Lower lobe of right lung (tissue), 2 donors: ENCODE measurements around the gene NOSTRIN. TPM values are rescaled to one million over a fixed set of nuclear protein-coding genes. Genes with fewer than 3 reads are reported as not detected.

Experiments
- ATAC-seq, 2 donors: fragments of 200-7000 bp; cut with Tn5 transposase; one replicate each; pipeline ENCODE4 v1.9.1; 2020 to 2022; ENCODE audit warnings: mild to moderate bottlenecking in 2 of 2, moderate library complexity in 2 of 2
- DNase-seq: peaks from one replicate; pipeline ENCODE4 v3.0.0-alpha.2; 2020
- H3K27ac ChIP-seq: fragments of 200-600 bp; one replicate; pipeline ENCODE4 v1.8.0; 2022
- H3K27me3 ChIP-seq: fragments of 200-600 bp; one replicate; pipeline ENCODE4 v1.8.0; 2022; ENCODE audit warnings: low read depth
- H3K36me3 ChIP-seq: fragments of 200-600 bp; one replicate; pipeline ENCODE4 v1.8.0; 2022; ENCODE audit warnings: mild to moderate bottlenecking
- H3K4me1 ChIP-seq: fragments of 200-600 bp; one replicate; pipeline ENCODE4 v1.8.0; 2022
- H3K4me3 ChIP-seq: fragments of 200-600 bp; one replicate; pipeline ENCODE4 v1.8.0; 2022; ENCODE audit warnings: mild to moderate bottlenecking
- H3K9me3 ChIP-seq: fragments of 200-600 bp; one replicate; pipeline ENCODE4 v1.8.0; 2022
- intact Hi-C: fragments of 100-400 bp; cut with DNase I; formaldehyde crosslinking; loops from one replicate; pipeline ENCODE4 v1.11.0; 2022
- total RNA-seq: library from RNA; stranded (reverse); fragmentation: NEBNext Ultra II Directional; extraction: Animal tissue kit (Norgen Biotek cat#: 25700); gene quantifications from one replicate; pipeline ENCODE4 v1.2.1, GENCODE V29; 2021
- TF ChIP-seq, protein P1 (sequence below): fragments of 200-600 bp; IDR thresholded peaks from one replicate; pipeline ENCODE4 v1.8.0; 2022; ENCODE audit warnings: antibody characterized with exemption, mild to moderate bottlenecking
- donor health status: DM: no; HTN: yes; CAD: no; lungs with severe emphysema.

NOSTRIN gene
- total RNA-seq, 1 donor from 2014 or later, result 45.2 TPM

DNA sequence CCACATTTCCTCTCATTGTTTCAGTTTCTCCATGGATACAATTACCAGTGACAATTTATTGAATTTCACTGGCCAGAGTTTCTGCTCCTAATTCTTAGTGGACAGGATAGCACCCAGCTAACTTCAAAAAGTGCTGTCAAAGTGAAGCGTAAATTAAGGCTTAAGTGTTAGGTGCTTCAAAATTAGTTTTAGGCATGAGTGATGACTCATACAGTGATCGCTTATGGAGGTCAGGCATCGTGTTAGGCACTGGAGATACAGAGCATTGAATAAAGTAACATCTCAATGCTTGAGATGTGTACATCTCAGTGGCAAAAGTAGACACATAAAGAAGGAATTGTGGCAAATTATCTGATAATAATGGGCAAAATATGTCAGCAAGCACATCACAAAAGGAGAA, 40.8 kb downstream of the NOSTRIN start:
- H3K27ac ChIP-seq, result no peak overlapping the region
- no peaks in the 10 kb centered on the region for H3K4me1 ChIP-seq
- H3K36me3 ChIP-seq, result peaks cover under 1% of the 10 kb centered on the region
- intact Hi-C loops, result no loop called here
- no peaks in the 10 kb centered on the region for H3K9me3 ChIP-seq
- ATAC-seq (no peak), DNase-seq (no peak)
- no peak overlapping the region for H3K4me3 ChIP-seq
- H3K27me3 ChIP-seq, result no peaks in the 10 kb centered on the region
- TF ChIP-seq, protein P1, sequence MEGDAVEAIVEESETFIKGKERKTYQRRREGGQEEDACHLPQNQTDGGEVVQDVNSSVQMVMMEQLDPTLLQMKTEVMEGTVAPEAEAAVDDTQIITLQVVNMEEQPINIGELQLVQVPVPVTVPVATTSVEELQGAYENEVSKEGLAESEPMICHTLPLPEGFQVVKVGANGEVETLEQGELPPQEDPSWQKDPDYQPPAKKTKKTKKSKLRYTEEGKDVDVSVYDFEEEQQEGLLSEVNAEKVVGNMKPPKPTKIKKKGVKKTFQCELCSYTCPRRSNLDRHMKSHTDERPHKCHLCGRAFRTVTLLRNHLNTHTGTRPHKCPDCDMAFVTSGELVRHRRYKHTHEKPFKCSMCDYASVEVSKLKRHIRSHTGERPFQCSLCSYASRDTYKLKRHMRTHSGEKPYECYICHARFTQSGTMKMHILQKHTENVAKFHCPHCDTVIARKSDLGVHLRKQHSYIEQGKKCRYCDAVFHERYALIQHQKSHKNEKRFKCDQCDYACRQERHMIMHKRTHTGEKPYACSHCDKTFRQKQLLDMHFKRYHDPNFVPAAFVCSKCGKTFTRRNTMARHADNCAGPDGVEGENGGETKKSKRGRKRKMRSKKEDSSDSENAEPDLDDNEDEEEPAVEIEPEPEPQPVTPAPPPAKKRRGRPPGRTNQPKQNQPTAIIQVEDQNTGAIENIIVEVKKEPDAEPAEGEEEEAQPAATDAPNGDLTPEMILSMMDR, result no peak

DNA sequence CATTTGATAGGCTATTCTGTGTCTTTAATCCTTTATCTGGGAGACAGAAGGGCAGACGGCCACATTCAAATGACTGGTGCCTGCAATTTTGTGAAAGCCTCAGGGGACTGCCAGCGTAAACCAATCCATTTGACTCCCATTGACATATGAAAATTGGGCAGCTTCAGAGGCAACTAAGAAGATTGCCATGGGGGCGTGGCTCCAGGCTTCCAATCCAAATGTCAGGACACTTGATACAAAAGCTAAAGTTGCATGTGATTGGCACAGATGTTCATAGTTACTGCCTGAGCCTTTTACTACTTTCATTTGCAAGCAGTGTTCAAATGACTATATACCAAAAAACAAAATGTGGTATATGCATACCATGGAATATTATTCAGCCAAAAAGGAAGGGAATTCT, 45.8 kb downstream of the NOSTRIN start:
- intact Hi-C loops, result no loop called here
- Histone ChIP-seq H3K27ac (no peak overlapping the region), H3K4me3 (no peak overlapping the region), H3K27me3 (no peaks in the 10 kb centered on the region), H3K36me3 (peaks cover 14% of the 10 kb centered on the region), H3K4me1 (no peaks in the 10 kb centered on the region), H3K9me3 (no peaks in the 10 kb centered on the region)
- DNase-seq, result no peak
- no peak for ATAC-seq
- TF ChIP-seq, protein P1, result no peak

DNA sequence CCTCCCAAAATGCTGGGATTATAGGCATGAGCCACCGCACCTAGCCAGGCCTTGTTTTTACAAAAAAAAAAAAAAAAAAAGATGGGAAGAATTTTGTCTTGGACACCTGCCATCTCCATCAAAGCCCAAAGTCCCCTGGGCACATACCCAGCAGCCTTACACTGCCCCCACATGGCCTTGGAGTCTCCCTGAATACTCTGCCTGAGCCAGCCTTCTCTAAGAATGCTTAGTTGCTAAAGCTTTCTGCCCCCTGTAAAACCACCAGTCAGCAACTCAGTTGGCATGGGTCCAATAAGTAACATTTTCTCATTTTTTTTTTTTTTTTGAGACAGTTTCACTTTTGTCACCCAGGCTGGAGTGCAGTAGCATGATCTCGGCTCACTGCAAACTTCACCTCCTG, 47.2 kb downstream of the NOSTRIN start:
- H3K4me1 ChIP-seq, result no peaks in the 10 kb centered on the region
- no peak overlapping the region for H3K27ac ChIP-seq
- no peak overlapping the region for H3K4me3 ChIP-seq
- no peaks in the 10 kb centered on the region for H3K27me3 ChIP-seq
- H3K36me3 ChIP-seq, result peaks cover 14% of the 10 kb centered on the region
- no peak for DNase-seq
- TF ChIP-seq, protein P1, result peak; percentile 37
- intact Hi-C loops, result no loop called here
- peak; percentile 43 to 51 for ATAC-seq
- H3K9me3 ChIP-seq, result no peaks in the 10 kb centered on the region

DNA sequence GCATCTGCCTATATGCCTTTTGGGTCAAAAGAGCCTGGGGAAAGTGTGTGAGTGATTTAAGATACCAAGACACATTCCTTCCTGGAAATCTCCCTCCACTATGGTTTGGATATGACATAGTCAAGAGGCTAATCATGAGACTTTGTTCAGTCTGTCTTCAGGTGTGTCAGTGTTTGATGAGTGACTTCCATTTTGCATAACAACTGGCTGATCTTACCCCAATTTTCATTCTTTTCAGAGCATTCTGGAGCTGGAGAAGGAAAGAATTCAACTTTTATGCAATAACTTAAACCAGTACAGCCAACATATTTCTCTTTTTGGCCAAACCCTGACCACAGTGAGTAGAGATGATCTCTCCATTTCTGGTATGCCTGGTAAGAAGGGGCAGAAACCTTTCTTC, 48.4 kb downstream of the NOSTRIN start:
- TF ChIP-seq, protein P1, result no peak
- ATAC-seq, result no peak
- intact Hi-C loops, result no loop called here
- no peaks in the 10 kb centered on the region for H3K27me3 ChIP-seq
- no peak overlapping the region for H3K27ac ChIP-seq
- no peak for DNase-seq
- H3K4me1 ChIP-seq, result no peaks in the 10 kb centered on the region
- H3K36me3 ChIP-seq, result peaks cover 14% of the 10 kb centered on the region
- no peaks in the 10 kb centered on the region for H3K9me3 ChIP-seq
- H3K4me3 ChIP-seq, result no peak overlapping the region

DNA sequence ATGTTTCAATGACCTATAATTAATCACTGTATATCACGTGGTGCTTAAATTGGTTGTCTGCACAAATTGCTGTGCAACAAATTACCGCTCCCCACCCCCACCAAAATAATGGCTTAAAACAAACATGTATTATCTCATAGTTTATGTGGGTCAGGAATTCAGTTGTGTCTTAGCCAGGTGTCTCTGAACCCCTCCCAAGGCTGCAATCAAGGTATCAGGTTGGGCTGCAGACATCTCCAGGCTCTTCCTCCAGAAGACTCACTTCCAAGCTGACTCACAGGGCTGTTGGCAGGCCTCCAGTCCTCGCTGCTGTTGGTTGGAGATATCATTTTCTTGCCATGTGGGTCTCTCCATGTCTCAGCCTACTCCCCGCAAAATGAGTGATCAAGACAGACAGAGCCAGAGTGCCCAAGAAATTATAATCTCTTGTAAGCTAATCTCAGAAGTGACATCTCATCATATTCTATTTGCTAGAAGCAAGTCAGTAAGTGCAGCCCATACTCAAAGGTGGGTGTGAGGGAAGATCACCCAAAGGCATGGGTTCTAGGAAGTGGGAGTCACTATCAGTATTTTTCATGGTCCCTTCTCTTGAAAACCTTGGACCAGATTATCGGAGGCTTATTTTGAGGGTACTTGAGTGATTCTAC, 49.4 kb downstream of the NOSTRIN start:
- Histone ChIP-seq H3K27me3 (no peaks in the 10 kb centered on the region), H3K36me3 (peaks cover 14% of the 10 kb centered on the region), H3K4me1 (no peaks in the 10 kb centered on the region), H3K9me3 (no peaks in the 10 kb centered on the region), H3K4me3 (no peak overlapping the region), H3K27ac (no peak overlapping the region)
- TF ChIP-seq, protein P1, result no peak
- intact Hi-C loops, result no loop called here
- ATAC-seq, result no peak
- DNase-seq, result no peak
